ENCODE results near the gene KRTAP4-12.
"Not testable (repeated sequence)": the region's sequence is repeated elsewhere in the genome, so short reads cannot be mapped to it uniquely, and the experiment has no call there.

Gene KRTAP4-12

DNA sequence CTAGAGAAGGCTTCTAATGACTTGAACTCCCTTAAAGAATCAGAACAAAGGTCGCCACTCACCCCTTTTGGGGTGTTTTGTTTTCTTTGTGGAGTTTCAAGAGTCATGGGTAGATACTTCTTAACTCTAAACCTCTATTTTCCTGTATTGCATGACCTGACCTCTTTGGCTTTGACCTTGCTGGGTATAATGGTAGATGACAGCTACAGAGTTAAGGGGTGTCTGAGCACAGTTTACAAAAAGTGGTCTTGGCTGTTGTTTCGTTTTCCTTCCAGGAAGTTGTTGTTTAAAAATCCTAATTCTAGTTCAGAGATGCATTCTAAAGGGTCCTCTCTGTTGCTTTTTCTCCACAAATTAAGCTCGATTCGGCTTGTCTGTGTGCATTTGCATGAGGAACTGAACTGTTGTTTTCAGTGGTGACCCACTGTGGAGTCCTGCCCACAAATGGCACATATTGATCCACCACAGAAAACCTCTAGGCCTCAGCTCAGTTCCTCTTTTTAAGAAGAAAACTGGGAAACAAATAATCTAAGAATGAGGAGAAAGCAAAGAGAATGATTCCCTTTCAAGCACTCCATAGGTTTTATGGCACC lies 35.1 kb downstream of the KRTAP4-12 start:
- not testable (repeated sequence) for DNase-seq (ENCODE audit: low spot score)

DNA sequence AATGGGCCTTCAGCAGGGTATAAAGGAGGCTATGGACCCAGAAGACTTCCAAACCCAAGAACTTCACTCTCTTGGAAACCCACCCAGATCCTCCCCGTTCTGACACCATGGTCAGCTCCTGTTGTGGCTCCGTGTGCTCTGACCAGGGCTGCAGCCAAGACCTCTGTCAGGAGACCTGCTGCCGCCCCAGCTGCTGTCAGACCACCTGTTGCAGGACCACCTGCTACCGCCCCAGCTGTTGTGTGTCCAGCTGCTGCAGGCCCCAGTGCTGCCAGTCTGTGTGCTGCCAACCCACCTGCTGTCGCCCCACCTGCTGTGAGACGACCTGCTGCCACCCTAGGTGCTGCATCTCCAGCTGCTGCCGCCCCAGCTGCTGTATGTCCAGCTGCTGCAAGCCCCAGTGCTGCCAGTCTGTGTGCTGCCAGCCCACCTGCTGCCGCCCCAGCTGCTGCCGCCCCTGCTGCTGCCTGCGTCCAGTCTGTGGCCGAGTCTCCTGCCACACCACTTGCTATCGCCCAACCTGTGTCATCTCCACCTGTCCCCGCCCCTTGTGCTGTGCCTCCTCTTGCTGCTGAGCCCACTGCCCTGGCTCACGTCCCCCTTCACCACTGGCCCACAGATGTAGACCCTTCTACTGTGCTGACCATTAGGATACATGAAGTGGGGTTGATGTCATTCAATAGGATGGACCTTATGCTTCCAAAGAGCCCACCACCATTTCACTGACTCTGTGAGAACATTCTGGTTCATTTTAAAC lies 39.7 kb downstream of the KRTAP4-12 start, which contains the start of gene KRTAP4-7:
TSS of gene KRTAP4-7 (plus strand) at position 51 of the 757 bp plus-strand sequence. CDS start at position 108, 57 bp downstream.
- not testable (repeated sequence) for DNase-seq (ENCODE audit: low spot score)

DNA sequence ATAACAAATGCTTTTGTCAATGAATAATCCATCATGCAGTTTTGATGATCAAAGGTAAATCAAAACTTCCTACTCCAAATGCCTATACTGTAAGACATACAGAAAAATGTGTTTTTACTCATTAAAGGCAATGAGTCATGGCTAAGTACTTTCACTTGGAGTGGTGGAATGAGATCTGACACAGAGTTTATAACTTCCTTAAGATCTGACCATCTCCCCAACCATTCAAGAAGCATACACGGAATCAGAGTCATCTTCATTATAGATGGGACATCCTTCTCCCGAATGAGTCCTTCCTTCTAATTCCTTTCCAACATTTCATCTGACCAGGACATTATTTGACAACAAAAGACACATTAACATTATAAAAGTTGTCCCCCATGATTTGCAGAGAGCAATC lies 40.6 kb downstream of the KRTAP4-12 start:
- DNase-seq (ENCODE audit: low spot score): not testable (repeated sequence)

DNA sequence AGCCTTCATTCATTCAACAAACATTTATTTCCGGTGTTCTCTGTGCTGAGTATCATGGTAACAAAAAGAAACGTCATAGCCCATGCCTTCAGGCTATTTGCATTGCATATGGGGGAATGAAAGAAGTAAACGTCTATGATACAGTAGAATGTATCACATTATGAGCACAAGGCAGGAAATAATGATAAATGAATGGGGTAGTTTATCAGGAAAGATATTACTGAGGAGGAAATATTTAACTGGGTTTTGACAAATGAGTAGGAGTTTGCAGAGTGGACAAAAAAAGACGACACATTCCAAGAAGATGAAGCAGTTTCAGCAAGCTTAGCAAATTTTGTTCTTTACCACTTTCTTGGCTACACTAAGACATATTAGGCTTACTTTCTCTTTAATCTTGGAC lies 41.4 kb downstream of the KRTAP4-12 start:
- no peak for DNase-seq (ENCODE audit: low spot score)

DNA sequence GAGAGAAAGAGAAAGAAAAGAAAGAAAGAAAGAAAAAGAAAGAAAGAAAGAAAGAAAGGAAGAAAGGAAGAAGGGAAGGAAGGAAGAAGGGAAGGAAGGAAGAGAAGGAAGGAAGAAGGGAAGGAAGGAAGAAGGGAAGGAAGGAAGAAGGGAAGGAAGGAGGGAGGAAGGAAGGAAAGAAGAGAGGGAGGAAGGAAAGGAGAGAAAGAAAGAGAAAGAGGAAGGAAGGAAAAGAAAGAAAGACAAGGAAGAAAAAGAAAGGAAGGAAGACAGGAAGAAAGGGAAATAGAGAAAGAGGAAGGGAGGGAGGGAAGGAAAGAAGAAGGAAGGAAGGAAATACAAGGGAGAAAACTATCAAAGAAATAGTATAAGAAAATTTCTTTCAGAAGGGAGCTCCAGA lies 47.2 kb downstream of the KRTAP4-12 start:
- no peak for DNase-seq (ENCODE audit: low spot score)

DNA sequence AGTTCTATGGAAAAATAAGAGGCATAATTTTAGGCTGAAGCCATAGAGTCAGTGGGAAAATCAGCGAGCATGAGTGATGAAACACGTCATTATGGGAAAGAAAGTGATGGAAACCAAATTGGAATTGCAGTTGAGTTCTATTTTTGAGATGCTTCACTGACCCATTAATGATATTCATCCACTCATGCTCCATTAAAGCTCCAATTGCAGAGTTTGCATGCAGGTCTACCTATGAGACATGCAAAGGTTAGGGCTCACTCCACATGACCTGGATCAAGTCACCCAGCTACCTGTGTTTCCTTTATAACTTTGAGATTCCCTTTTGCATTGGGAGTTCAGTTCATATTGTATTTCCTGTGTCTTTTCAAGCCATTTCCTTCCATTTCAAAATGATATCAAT lies 50.3 kb downstream of the KRTAP4-12 start:
- DNase-seq (ENCODE audit: low spot score): no peak

Measured in germinal center (tissue), 1 donor.